ENCODE results near the gene NRP1.

DNA sequence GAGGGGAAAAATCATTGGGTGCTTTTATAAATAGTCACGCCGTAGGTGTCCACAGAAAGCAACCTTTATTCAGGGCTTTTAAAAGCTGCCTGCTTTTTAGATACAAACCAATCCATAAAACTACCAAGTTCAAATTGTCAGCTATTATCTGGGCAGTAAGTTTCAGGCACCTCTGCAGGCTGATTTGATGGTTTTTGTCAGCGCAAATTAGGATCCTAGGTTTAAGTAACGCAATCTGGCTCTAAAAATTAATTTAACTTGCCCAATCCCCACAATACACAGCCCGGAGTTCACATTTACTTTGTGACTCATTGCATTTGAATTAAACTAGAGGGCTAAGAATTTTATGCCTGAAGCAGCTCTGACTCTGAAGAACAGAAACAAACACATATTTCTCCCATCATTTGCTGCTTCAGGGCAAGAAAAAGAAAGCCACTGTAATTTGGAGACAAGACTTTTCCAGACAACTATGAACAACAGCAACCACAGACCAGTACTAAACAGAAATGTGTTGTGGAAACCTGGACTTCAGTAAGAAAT, 43.3 kb downstream of the NRP1 start:
- TF ChIP-seq, protein P1, sequence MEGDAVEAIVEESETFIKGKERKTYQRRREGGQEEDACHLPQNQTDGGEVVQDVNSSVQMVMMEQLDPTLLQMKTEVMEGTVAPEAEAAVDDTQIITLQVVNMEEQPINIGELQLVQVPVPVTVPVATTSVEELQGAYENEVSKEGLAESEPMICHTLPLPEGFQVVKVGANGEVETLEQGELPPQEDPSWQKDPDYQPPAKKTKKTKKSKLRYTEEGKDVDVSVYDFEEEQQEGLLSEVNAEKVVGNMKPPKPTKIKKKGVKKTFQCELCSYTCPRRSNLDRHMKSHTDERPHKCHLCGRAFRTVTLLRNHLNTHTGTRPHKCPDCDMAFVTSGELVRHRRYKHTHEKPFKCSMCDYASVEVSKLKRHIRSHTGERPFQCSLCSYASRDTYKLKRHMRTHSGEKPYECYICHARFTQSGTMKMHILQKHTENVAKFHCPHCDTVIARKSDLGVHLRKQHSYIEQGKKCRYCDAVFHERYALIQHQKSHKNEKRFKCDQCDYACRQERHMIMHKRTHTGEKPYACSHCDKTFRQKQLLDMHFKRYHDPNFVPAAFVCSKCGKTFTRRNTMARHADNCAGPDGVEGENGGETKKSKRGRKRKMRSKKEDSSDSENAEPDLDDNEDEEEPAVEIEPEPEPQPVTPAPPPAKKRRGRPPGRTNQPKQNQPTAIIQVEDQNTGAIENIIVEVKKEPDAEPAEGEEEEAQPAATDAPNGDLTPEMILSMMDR (IDR thresholded peaks at IDR 0.05; ENCODE audit: low read depth, low read length, poor library complexity, severe bottlenecking): no peak
- no peak for TF ChIP-seq EZH2phosphoT487 (IDR thresholded peaks at IDR 0.05; ENCODE audit: borderline replicate concordance, low read length)
